Posterior cingulate gyrus (tissue), 11 donors: ENCODE measurements around the gene ZNF236.
"Not testable (repeated sequence)": the region's sequence is repeated elsewhere in the genome, so short reads cannot be mapped to it uniquely, and the experiment has no call there.

Experiments used
- DNase-seq, 10 donors: peaks; one replicate each; pipeline versions ENCODE4 v3.0.0 to v3.0.0-alpha.2; 2020 to 2021; ENCODE audit warnings: mixed read lengths in 3 of 10
- intact Hi-C: fragments of 100-400 bp; cut with DNase I; formaldehyde crosslinking; loops from one replicate; pipeline ENCODE4 v1.15.1; 2023

The ZNF236 gene

GRCh38 chr18:76935722-76936337 lies 113.5 kb downstream of the ZNF236 start:
- intact Hi-C loops: no loop called here
- no peak for DNase-seq

- no peak for DNase-seq
- intact Hi-C loops: no loop called here
These were observed 114.5 kb downstream of the ZNF236 start for GRCh38 chr18:76936877-76937276.

- intact Hi-C loops: no loop called here
- DNase-seq: no peak
These were observed 115.2 kb downstream of the ZNF236 start for GRCh38 chr18:76937597-76937996.

GRCh38 chr18:76938619-76939018 lies 116.3 kb downstream of the ZNF236 start:
- no peak for DNase-seq
- intact Hi-C loops: no loop called here

- DNase-seq: no peak
- intact Hi-C loops: no loop called here
These were observed 118.9 kb downstream of the ZNF236 start for GRCh38 chr18:76941284-76941683.

GRCh38 chr18:76943542-76944339 lies 121.4 kb downstream of the ZNF236 start:
- DNase-seq: no peak
- intact Hi-C loops: no loop called here

GRCh38 chr18:76944346-76944745 lies 122.0 kb downstream of the ZNF236 start:
- intact Hi-C loops, DNase-seq: not testable (repeated sequence)

GRCh38 chr18:76948345-76948744 lies 126.0 kb downstream of the ZNF236 start:
- intact Hi-C loops: no loop called here
- DNase-seq: no peak

- intact Hi-C loops: no loop called here
- no peak for DNase-seq
These were observed 129.3 kb downstream of the ZNF236 start for GRCh38 chr18:76951456-76952247.

GRCh38 chr18:76952747-76953146 lies 130.4 kb downstream of the ZNF236 start:
- intact Hi-C loops: no loop called here

GRCh38 chr18:76953156-76953555 lies 130.8 kb downstream of the ZNF236 start:
- intact Hi-C loops: no loop called here
- DNase-seq: no peak

More at GRCh38 chr18:76952747-76953146, 130.4 kb downstream of the ZNF236 start:
- DNase-seq: no peak

GRCh38 chr18:76953583-76954233 lies 131.4 kb downstream of the ZNF236 start:
- intact Hi-C loops: no loop called here
- peak in 8 of 10 donors; percentile 44 to 90 (median 61) for DNase-seq

- intact Hi-C loops: no loop called here
- peak in 1 of 10 donors; percentile 78 for DNase-seq
These were observed 133.3 kb downstream of the ZNF236 start for GRCh38 chr18:76955524-76956170.

- peak in 6 of 10 donors; percentile 27 to 92 (median 77) for DNase-seq
- intact Hi-C loops: no loop called here
These were observed 134.3 kb downstream of the ZNF236 start for GRCh38 chr18:76956648-76957047.

- DNase-seq: no peak
- intact Hi-C loops: no loop called here
These were observed 135.3 kb downstream of the ZNF236 start for GRCh38 chr18:76957384-76958355.

GRCh38 chr18:76958692-76959341 lies 136.5 kb downstream of the ZNF236 start:
- intact Hi-C loops: no loop called here
- DNase-seq: no peak

GRCh38 chr18:76959605-76960004 lies 137.2 kb downstream of the ZNF236 start:
- DNase-seq: no peak
- intact Hi-C loops: no loop called here

- intact Hi-C loops: no loop called here
- peak in 1 of 10 donors; percentile 69 for DNase-seq
These were observed 138.2 kb downstream of the ZNF236 start for GRCh38 chr18:76960528-76961035.
